Measurements from ENCODE around the gene SEC24D.

Gene SEC24D

DNA sequence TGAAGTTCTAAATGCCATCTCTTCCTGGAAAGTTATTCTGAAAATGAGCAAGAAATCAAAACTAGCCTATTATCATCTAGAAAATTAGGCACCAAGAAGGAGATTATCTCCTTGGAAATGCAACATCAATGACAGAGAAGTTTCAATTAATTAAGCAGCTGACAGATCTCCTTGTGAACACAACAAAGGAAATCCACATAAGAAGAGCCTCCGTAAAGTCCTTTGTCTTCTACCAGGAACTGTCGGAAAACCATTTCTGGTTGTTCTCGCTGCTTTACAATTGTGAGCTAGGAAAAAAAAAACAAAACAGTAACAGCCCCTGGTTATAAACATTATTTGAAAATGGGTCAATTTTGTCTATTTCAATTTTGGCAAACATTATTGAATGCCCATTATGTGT is 112.6 kb downstream of the SEC24D start:
- TF ChIP-seq GATA2 (IDR thresholded peaks at IDR 0.05; ENCODE audit: low read depth, low read length) (no peak), GATA3 (IDR thresholded peaks at IDR 0.05; ENCODE audit: low read depth, low read length) (no peak)

- TF ChIP-seq GATA3 (IDR thresholded peaks at IDR 0.05; ENCODE audit: low read depth, low read length) = no peak
- no peak for TF ChIP-seq GATA2 (IDR thresholded peaks at IDR 0.05; ENCODE audit: low read depth, low read length)
Observed at GRCh38 chr4:118721752-118722151, 114.2 kb downstream of the SEC24D start.

- no peak for TF ChIP-seq GATA2 (IDR thresholded peaks at IDR 0.05; ENCODE audit: low read depth, low read length)
- no peak for TF ChIP-seq GATA3 (IDR thresholded peaks at IDR 0.05; ENCODE audit: low read depth, low read length)
Observed at GRCh38 chr4:118718511-118719170, 117.3 kb downstream of the SEC24D start.

- TF ChIP-seq GATA2 (IDR thresholded peaks at IDR 0.05; ENCODE audit: low read depth, low read length) (no peak), GATA3 (IDR thresholded peaks at IDR 0.05; ENCODE audit: low read depth, low read length) (no peak)
Observed at GRCh38 chr4:118716304-118716703, 119.6 kb downstream of the SEC24D start.

DNA sequence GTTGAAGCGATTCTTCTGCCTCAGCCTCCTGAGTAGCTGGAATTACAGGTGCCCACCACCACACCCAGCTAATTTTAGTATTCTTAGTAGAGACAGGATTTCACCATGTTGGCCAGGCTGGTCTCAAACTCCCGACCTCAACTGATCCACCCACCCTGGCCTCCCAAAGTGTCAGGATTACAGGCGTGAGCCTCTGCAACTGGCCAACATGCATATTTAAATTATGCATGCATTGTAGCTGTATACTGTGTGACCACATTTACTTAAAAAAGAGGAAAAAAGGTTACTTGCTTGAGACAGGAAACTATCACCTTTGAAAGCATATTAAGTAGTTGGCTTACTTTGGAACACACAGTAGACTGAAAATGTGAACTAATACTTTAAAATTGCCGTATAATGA is 121.2 kb downstream of the SEC24D start:
- TF ChIP-seq GATA2 (IDR thresholded peaks at IDR 0.05; ENCODE audit: low read depth, low read length) (no peak), GATA3 (IDR thresholded peaks at IDR 0.05; ENCODE audit: low read depth, low read length) (no peak)

DNA sequence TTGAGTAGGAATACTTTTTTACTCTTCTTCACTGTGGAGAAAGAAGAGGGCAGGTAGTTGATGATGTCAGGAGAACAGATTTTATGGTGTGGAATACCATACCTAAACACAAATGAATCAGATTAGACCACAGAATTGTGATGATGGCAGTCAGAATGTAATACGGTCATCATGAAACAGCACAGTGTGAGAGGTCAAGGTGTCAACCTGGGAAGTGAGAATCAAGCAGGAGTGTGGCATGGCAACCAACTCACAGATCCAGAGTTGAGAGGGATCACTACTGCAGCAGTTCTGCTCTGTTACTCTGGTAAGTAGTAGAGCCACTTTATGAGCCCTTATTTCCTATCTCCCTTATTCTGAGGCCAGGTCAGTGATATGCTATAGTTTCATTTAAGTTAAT is 123.1 kb downstream of the SEC24D start:
- TF ChIP-seq GATA2 (IDR thresholded peaks at IDR 0.05; ENCODE audit: low read depth, low read length) (no peak), GATA3 (IDR thresholded peaks at IDR 0.05; ENCODE audit: low read depth, low read length) (no peak)

DNA sequence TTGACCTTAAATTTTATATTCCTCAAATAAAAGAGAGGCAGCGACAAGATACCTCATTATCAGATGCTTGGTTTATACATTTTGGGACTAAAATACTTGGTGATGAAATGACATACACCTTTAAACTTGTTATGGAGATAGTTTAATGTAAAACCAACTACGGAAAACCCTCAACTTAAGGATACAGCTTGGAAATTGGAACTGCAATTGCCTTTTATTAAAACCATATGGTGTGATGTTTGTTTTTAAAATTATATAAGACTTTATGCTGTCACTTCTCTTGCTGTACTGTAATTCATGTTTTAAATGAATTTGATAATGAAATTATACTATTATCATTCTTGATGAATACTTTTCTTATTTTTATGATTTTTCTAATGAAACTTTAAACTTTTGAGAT is 124.9 kb downstream of the SEC24D start:
- TF ChIP-seq GATA2 (IDR thresholded peaks at IDR 0.05; ENCODE audit: low read depth, low read length) = no peak
- no peak for TF ChIP-seq GATA3 (IDR thresholded peaks at IDR 0.05; ENCODE audit: low read depth, low read length)

DNA sequence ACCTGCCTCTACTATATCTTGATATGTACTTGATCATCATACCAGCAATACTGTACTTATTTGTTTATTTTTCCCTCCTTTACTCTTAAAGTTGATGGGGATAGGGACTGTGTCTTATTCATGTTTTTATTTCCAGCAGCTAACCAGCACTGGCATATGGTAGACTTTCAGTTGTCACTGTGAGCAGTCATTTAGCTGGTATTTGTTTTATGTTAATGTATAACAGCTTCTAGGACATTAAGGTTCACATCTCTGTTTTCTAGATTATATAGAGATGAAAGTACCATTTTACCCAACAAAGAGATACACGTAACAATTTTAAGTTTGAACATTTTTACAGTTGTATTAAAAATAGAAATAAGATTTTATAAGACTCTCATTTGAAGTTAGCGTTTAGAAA is 132.8 kb downstream of the SEC24D start:
- TF ChIP-seq GATA2 (IDR thresholded peaks at IDR 0.05; ENCODE audit: low read depth, low read length) (no peak), GATA3 (IDR thresholded peaks at IDR 0.05; ENCODE audit: low read depth, low read length) (no peak)

DNA sequence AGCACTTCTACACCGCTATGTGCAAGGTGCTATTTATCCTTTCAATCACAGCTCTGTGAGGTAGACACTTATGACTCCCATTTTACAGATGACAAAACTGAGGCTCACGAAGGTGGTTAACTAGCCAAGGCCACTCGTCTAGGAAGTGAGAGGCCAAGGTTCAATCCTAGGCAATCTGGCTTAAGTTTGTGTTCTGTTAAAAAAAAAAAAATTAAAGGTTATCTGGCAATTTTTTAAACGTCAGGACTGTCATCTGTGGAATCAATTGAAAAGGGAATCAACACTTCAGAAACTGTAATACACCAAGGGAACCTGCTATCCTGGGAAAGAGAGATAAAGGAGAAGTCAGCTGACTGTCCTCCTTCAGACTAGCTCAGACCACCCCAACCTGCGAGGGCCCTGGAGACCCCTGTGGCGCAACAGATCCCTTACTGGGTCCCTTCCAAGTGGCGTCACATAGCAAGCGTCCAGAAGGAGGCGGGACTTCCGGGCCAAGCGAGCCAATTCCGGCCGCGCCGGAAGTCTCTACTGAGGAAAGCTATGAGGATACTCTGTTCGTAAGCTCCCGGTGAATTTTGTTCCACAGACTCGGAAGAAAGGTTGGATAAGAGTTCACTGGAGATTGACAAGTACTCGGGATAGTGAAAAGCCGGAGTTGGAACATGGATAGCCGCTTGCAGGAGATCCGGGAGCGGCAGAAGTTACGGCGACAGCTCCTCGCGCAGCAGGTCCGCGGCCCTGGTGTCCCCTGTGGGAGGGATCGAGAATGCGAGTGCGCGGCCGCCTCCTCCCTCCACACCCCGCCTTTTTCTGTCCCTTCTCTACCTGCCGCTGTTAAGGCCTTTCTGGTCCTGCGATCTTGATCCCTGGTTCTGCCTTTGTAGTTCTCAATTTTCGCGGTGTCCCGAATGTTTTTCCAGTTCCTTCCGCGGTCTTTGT is 150.8 kb downstream of the SEC24D start, which contains the start of gene METTL14:
METTL14 (plus strand) TSS at position 520 of the 939 bp plus-strand sequence; CDS start at position 663, 143 bp downstream.
- TF ChIP-seq GATA2 (IDR thresholded peaks at IDR 0.05; ENCODE audit: low read depth, low read length) (no peak), GATA3 (IDR thresholded peaks at IDR 0.05; ENCODE audit: low read depth, low read length) (no peak)

GRCh38 chr4:118683513-118683912 is 152.4 kb downstream of the SEC24D start:
- TF ChIP-seq GATA3 (IDR thresholded peaks at IDR 0.05; ENCODE audit: low read depth, low read length) = no peak
- TF ChIP-seq GATA2 (IDR thresholded peaks at IDR 0.05; ENCODE audit: low read depth, low read length) = no peak

GRCh38 chr4:118682928-118683327 is 153.0 kb downstream of the SEC24D start:
- TF ChIP-seq GATA2 (IDR thresholded peaks at IDR 0.05; ENCODE audit: low read depth, low read length) = no peak

- TF ChIP-seq GATA2 (IDR thresholded peaks at IDR 0.05; ENCODE audit: low read depth, low read length) (no peak), GATA3 (IDR thresholded peaks at IDR 0.05; ENCODE audit: low read depth, low read length) (no peak)
Observed at GRCh38 chr4:118680808-118681207, 155.1 kb downstream of the SEC24D start.

GRCh38 chr4:118676128-118676527 is 159.8 kb downstream of the SEC24D start:
- TF ChIP-seq GATA2 (IDR thresholded peaks at IDR 0.05; ENCODE audit: low read depth, low read length) (no peak), GATA3 (IDR thresholded peaks at IDR 0.05; ENCODE audit: low read depth, low read length) (no peak)
